Gastrocnemius medialis (tissue), 4 donors: ENCODE results near the gene EDEM1.

ENCODE experiments used
- CTCF ChIP-seq, 5 experiments: fragments of 450-650 bp in 3 of 5; fragments of 200-600 bp in 2 of 5; sonication (generic) in 2 of 5; IDR thresholded peaks in 4 of 5; conservative IDR thresholded peaks in 1 of 5; 1 replicate in 4 of 5; 2 replicates in 1 of 5; pipeline ENCODE4 v1.5.1; 2016 to 2019; ENCODE audit warnings: antibody characterized with exemption in 5 of 5, mild to moderate bottlenecking in 3 of 5, moderate library complexity in 3 of 5
- POLR2A ChIP-seq, 2 donors: fragments of 450-650 bp; IDR thresholded peaks; one replicate each; pipeline ENCODE4 v1.6.1; 2017; ENCODE audit warnings: antibody characterized with exemption in 2 of 2, mild to moderate bottlenecking in 2 of 2, moderate library complexity in 2 of 2

- TF ChIP-seq CTCF (IDR thresholded peaks at IDR 0.05 in 4 of 5, conservative IDR thresholded peaks at IDR 0.05 in 1 of 5) (no peak), POLR2A (IDR thresholded peaks at IDR 0.05) (no peak)
Observed at GRCh38 chr3:5141760-5142159, 45.7 kb upstream of the EDEM1 start.
